Measurements from ENCODE around the gene BAHCC1.

- no peak for TF ChIP-seq POLR2AphosphoS5 (IDR thresholded peaks at IDR 0.05)
- no peak for TF ChIP-seq CTCF (IDR thresholded peaks at IDR 0.05)
- no peak for TF ChIP-seq POLR2A (IDR thresholded peaks at IDR 0.05)
Observed at GRCh38 chr17:81370294-81370693, 25.0 kb upstream of the BAHCC1 start.

All from prostate gland (tissue), 2 donors.